Umbilical cord (tissue), 2 donors: Measurements from ENCODE around the gene RBP4. TPM values are rescaled to one million over a fixed set of nuclear protein-coding genes. Genes with fewer than 3 reads are reported as not detected.
A peak's percentile ranks its signal among the peaks of the same experiment; 100 is the strongest.

Experiments used
- DNase-seq: peaks from one replicate; pipeline ENCODE4 v3.0.0-alpha.2; 2015; ENCODE audit warnings: low spot score
- total RNA-seq: library from RNA; depleted of rRNA; stranded (reverse); fragments of >200 nt; gene quantifications from one replicate; pipeline ENCODE4 v1.2.3, GENCODE V29; 2014; ENCODE audit warnings: low replicate concordance; ENCODE audit not compliant: insufficient read depth

RBP4 gene
- total RNA-seq, 1 donor from 2014 or later, result 6.5 TPM

GRCh38 chr10:93596539-93596938 lies 4.5 kb downstream of the RBP4 start:
- no peak for DNase-seq

- peak; percentile 6 for DNase-seq
Observed at GRCh38 chr10:93595378-93596161, 5.5 kb downstream of the RBP4 start.

- no peak for DNase-seq
Observed at GRCh38 chr10:93594518-93594917, 6.5 kb downstream of the RBP4 start.

GRCh38 chr10:93593749-93594148 lies 7.3 kb downstream of the RBP4 start:
- no peak for DNase-seq

- DNase-seq, result no peak
Observed at GRCh38 chr10:93593254-93593653, 7.8 kb downstream of the RBP4 start.

GRCh38 chr10:93591065-93591808 lies 9.8 kb downstream of the RBP4 start:
- no peak for DNase-seq

GRCh38 chr10:93590638-93591037 lies 10.4 kb downstream of the RBP4 start:
- DNase-seq, result no peak

- DNase-seq, result no peak
Observed at GRCh38 chr10:93589648-93590562, 11.1 kb downstream of the RBP4 start.

- DNase-seq, result no peak
Observed at GRCh38 chr10:93584445-93584844, 16.6 kb downstream of the RBP4 start.

- no peak for DNase-seq
Observed at GRCh38 chr10:93580828-93581227, 20.2 kb downstream of the RBP4 start.

- no peak for DNase-seq
Observed at GRCh38 chr10:93579985-93580711, 20.9 kb downstream of the RBP4 start.

GRCh38 chr10:93579089-93579488 lies 21.9 kb downstream of the RBP4 start:
- DNase-seq, result no peak

- DNase-seq, result no peak
Observed at GRCh38 chr10:93577565-93577964, 23.5 kb downstream of the RBP4 start.

GRCh38 chr10:93576888-93577287 lies 24.1 kb downstream of the RBP4 start:
- no peak for DNase-seq

- no peak for DNase-seq
Observed at GRCh38 chr10:93573924-93574323, 27.1 kb downstream of the RBP4 start.

GRCh38 chr10:93573051-93573909 lies 27.8 kb downstream of the RBP4 start:
- DNase-seq, result no peak

GRCh38 chr10:93572606-93573005 lies 28.4 kb downstream of the RBP4 start:
- no peak for DNase-seq

GRCh38 chr10:93570383-93570782 lies 30.7 kb downstream of the RBP4 start:
- no peak for DNase-seq

- DNase-seq, result no peak
Observed at GRCh38 chr10:93568105-93568390, 33.0 kb downstream of the RBP4 start.

- no peak for DNase-seq
Observed at GRCh38 chr10:93567277-93568104, 33.5 kb downstream of the RBP4 start.
